GM12892 (cell line): Measurements from ENCODE around the gene NEUROD4.

Source experiments
- POLR2A ChIP-seq: IDR thresholded peaks from 2 replicates; pipeline ENCODE4 v1.6.1; 2011; ENCODE audit warnings: low read depth, low read length, control low read depth
- POLR2AphosphoS5 ChIP-seq: IDR thresholded peaks from 2 replicates; pipeline ENCODE4 v1.6.1; 2011; ENCODE audit warnings: low read depth, low read length, control low read depth

DNA sequence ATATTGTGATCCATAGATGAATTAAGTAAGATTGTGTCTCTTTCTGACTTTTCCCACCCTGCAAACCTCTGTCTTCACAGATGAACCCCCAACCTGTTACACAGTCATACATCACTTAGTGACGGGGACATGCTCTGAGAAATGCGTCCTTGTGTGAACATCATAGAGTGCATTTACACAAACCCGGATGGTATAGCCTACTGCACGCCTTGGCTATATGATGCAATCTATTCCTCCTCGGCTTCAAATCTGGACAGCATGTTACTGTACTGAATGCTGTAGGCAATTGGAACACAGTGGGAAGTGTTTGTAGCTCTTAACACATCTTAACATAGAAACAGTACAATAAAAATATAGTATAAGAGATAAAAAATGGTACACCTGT lies 27.8 kb upstream of the NEUROD4 start:
- no peak for TF ChIP-seq POLR2AphosphoS5
- TF ChIP-seq POLR2A: no peak
